HFFc6 (cell line): ENCODE results near the gene AOPEP. TPM values are rescaled to one million over a fixed set of nuclear protein-coding genes. Genes with fewer than 3 reads are reported as not detected.
A peak's percentile ranks its signal among the peaks of the same experiment; 100 is the strongest.

ENCODE experiments used
- DNase-seq: peaks from one replicate; pipeline ENCODE4 v3.0.0-alpha.2; 2018
- H3K27ac Mint-ChIP-seq: 2 replicates; pipeline ENCODE4 v1.8.0; 2020; ENCODE audit warnings: mild to moderate bottlenecking, mixed read lengths
- H3K27me3 Mint-ChIP-seq: 2 replicates; pipeline ENCODE4 v1.8.0; 2021; ENCODE audit warnings: mild to moderate bottlenecking, moderate library complexity, mixed read lengths; ENCODE audit not compliant: insufficient read depth
- H3K36me3 Mint-ChIP-seq: 2 replicates; pipeline ENCODE4 v1.8.0; 2021; ENCODE audit warnings: low read depth, mixed read lengths
- H3K4me1 Mint-ChIP-seq: 2 replicates; pipeline ENCODE4 v1.8.0; 2020; ENCODE audit warnings: low read depth, mixed read lengths
- H3K4me3 Mint-ChIP-seq: 2 replicates; pipeline ENCODE4 v1.8.0; 2020; ENCODE audit warnings: mild to moderate bottlenecking, moderate library complexity, mixed read lengths
- H3K9me3 Mint-ChIP-seq: 2 replicates; pipeline ENCODE4 v1.8.0; 2020; ENCODE audit warnings: mild to moderate bottlenecking, mixed read lengths
- total RNA-seq, 6 experiments: library from RNA; stranded (reverse); fragmentation: NEBNext Ultra II Directional; extraction: Animal tissue kit (Norgen Biotek cat#: 25700); gene quantifications; 2 replicates in 1 of 6; 3 replicates in 5 of 6; pipeline ENCODE4 v1.2.3, GENCODE V29; 2021
- TF ChIP-seq, protein P1 (sequence below): fragments of 200-600 bp; sonication (generic); IDR thresholded peaks from 2 replicates; pipeline ENCODE4 v1.5.0; 2021; ENCODE audit warnings: antibody characterized with exemption, mild to moderate bottlenecking

Gene AOPEP
- total RNA-seq, 6 experiments from 2014 or later, result 32.2 to 46.6 (median 36.3) TPM

DNA sequence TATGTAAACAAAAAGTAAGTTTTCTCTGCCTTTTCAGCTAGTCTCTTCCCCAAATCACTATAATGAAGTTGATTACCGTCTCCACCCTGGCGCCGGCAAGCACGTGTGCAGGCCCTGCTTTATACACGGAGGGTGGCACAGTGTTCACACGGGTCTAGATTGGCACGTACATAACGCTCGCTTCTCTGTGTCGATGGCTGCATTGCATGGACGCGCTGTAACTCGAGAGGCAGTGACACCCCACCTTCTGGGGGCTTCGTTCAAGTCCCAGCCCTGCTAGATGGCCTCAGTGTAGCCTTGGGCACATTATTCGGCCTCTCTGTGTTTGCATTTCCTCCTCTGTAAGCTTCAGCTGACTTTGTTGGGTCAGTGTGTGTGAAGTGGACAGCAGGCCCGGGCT, 367.1 kb downstream of the AOPEP start:
- no peak for DNase-seq
- peaks cover 34% of the 10 kb centered on the region for H3K36me3 Mint-ChIP-seq
- peaks cover 31% of the 10 kb centered on the region for H3K27me3 Mint-ChIP-seq
- H3K4me3 Mint-ChIP-seq, result no peak overlapping the region
- TF ChIP-seq, protein P1, sequence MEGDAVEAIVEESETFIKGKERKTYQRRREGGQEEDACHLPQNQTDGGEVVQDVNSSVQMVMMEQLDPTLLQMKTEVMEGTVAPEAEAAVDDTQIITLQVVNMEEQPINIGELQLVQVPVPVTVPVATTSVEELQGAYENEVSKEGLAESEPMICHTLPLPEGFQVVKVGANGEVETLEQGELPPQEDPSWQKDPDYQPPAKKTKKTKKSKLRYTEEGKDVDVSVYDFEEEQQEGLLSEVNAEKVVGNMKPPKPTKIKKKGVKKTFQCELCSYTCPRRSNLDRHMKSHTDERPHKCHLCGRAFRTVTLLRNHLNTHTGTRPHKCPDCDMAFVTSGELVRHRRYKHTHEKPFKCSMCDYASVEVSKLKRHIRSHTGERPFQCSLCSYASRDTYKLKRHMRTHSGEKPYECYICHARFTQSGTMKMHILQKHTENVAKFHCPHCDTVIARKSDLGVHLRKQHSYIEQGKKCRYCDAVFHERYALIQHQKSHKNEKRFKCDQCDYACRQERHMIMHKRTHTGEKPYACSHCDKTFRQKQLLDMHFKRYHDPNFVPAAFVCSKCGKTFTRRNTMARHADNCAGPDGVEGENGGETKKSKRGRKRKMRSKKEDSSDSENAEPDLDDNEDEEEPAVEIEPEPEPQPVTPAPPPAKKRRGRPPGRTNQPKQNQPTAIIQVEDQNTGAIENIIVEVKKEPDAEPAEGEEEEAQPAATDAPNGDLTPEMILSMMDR, result no peak
- H3K9me3 Mint-ChIP-seq, result no peaks in the 10 kb centered on the region; the same call in 1 of the 2 replicates
- H3K4me1 Mint-ChIP-seq, result peaks cover 34% of the 10 kb centered on the region
- peak overlapping the region; percentile 38; the same call in 1 of the 2 replicates for H3K27ac Mint-ChIP-seq

DNA sequence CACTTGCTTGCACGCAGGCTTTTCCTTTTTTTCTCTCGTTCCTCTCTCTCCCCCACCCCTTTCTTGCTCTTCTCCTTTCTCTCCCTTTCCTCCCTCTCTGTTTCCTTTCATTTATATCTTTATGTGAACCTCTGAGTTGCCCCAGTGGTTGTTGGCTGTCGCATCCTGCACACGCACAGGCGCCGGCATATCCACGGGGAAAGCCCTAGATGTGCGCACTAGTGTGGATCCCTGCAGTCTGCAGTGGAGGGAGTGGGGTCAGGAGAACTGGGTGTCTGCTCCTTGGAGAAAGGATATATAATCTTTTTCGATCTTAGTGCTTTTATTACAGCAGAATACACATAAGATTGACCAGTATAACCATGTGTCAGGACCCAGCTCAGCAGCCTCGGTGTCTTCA, 367.5 kb downstream of the AOPEP start:
- H3K27me3 Mint-ChIP-seq, result peaks cover 33% of the 10 kb centered on the region
- H3K9me3 Mint-ChIP-seq, result no peaks in the 10 kb centered on the region; the same call in 1 of the 2 replicates
- no peak overlapping the region; the same call in 1 of the 2 replicates for H3K4me3 Mint-ChIP-seq
- H3K36me3 Mint-ChIP-seq, result peaks cover 34% of the 10 kb centered on the region; the same call in 1 of the 2 replicates
- H3K4me1 Mint-ChIP-seq, result peaks cover 37% of the 10 kb centered on the region
- H3K27ac Mint-ChIP-seq, result peak overlapping the region; percentile 38; the same call in 1 of the 2 replicates
- no peak for DNase-seq
- TF ChIP-seq, protein P1, result no peak

DNA sequence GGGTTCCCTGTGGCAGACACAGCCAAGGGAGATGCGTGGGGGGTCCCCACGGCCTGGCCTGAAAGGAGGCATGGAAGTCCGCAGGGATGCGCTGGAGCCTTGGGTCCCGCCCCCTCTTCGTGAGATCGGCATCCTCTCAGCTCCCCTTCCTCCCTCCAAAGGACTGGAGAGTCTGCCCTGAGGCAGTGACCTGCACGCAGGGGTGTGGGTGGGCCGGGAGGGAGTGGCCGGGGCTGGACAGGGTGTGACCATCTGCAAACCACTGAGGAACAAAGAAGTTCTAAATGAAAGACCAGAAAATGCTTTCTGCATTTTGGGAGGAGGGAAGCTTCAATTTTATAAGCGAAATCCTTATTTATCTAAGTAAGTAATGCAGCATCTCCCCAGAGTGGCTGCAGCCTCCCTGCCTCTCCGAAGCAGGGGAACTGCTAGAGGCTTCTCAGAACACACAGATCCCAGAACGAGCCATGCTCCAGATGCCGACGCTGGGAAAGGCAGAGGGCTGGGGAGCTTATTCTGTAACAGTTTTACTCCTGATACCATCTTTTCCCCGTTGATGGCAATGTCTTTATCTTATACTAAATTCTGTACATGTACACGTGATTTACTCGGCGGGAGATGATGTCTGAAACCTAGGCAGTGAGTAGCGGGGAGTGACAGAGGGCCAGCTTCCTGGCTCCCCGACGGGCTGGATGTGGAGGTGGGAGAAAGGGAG, 369.3 kb downstream of the AOPEP start:
- H3K4me3 Mint-ChIP-seq, result no peak overlapping the region; the same call in 1 of the 2 replicates
- peaks cover 34% of the 10 kb centered on the region; the same call in 1 of the 2 replicates for H3K36me3 Mint-ChIP-seq
- peaks cover 51% of the 10 kb centered on the region for H3K4me1 Mint-ChIP-seq
- no peak overlapping the region for H3K27ac Mint-ChIP-seq
- TF ChIP-seq, protein P1, result no peak
- H3K9me3 Mint-ChIP-seq, result no peaks in the 10 kb centered on the region; the same call in 1 of the 2 replicates
- peaks cover 30% of the 10 kb centered on the region for H3K27me3 Mint-ChIP-seq
- no peak for DNase-seq

DNA sequence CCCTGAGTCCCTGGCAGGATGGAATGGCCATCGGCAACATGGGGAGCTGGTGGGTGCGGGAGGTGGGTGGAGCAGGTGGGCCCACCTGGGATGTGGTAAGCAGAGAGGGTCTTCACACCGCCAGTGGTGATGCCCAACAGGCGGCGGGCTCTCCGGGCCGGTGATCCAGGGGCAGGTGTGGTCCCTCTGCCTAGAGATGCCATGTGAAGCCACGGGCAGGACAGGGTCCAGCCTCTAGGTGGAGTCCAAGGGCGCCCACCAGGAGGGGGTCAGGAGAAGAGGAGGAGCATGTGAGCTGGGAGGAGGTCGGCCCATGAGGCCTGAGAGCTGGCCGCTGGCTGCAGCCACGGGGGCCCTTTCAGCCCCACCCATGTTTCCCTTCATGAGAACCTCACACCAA, 369.9 kb downstream of the AOPEP start:
- H3K27me3 Mint-ChIP-seq, result peaks cover 26% of the 10 kb centered on the region
- H3K36me3 Mint-ChIP-seq, result peaks cover 34% of the 10 kb centered on the region; the same call in 1 of the 2 replicates
- H3K4me1 Mint-ChIP-seq, result peaks cover 51% of the 10 kb centered on the region
- H3K27ac Mint-ChIP-seq, result no peak overlapping the region
- no peak overlapping the region; the same call in 1 of the 2 replicates for H3K4me3 Mint-ChIP-seq
- TF ChIP-seq, protein P1, result peak; percentile 22
- DNase-seq, result no peak
- no peaks in the 10 kb centered on the region; the same call in 1 of the 2 replicates for H3K9me3 Mint-ChIP-seq

DNA sequence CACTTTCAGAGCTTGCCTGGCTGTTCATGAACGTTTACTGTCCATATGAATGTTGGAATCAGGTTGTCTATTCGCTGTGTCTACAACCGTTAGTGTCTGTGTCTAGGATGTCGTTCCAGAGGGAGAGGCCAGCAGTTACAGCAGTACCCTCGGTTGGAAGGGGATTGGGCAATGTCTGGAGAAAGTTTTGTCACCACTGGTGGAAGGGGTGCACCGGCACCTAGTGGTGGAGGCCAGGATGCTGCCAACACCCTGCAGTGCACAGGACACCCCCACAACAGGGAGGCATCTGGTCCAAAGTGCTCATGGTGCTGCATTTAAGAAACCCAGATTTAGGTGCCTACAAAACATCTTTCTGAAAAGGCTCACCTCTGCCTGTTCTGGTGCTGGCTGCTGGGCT, 370.3 kb downstream of the AOPEP start:
- no peak for DNase-seq
- H3K9me3 Mint-ChIP-seq, result no peaks in the 10 kb centered on the region
- H3K4me1 Mint-ChIP-seq, result peaks cover 47% of the 10 kb centered on the region

More for the DNA sequence above, 370.3 kb downstream of the AOPEP start:
- Mint-ChIP-seq H3K27me3 (peaks cover 23% of the 10 kb centered on the region), H3K36me3 (peaks cover 34% of the 10 kb centered on the region; the same call in 1 of the 2 replicates), H3K27ac (no peak overlapping the region), H3K4me3 (no peak overlapping the region)
- TF ChIP-seq, protein P1, result no peak
